CD4-positive, alpha-beta memory T cell (primary cell): ENCODE data around the gene NIN. TPM values are rescaled to one million over a fixed set of nuclear protein-coding genes. Genes with fewer than 3 reads are reported as not detected.

Experiments used
- CTCF ChIA-PET: fragments of 350-600 bp; sonication (Branson Sonifier 250); formaldehyde crosslinking; loops from one replicate; lab custom pipeline; 2021; ENCODE audit warnings: inconsistent platforms; ENCODE audit not compliant: partially characterized antibody; lab: Charles Lee
- POLR2A ChIA-PET: fragments of 350-600 bp; sonication (Branson Sonifier 250); formaldehyde crosslinking; loops from one replicate; lab custom pipeline; 2021; ENCODE audit not compliant: partially characterized antibody; lab: Charles Lee
- DNase-seq, 5 donors: peaks; one replicate each; pipeline versions ENCODE4 v3.0.0 to v3.0.0-alpha.2; 2020 to 2022; ENCODE audit warnings: mixed read lengths in 1 of 5
- H3K27ac ChIP-seq: one replicate; pipeline ENCODE4 v1.7.0; 2013; ENCODE audit warnings: low read depth, low read length
- H3K27me3 ChIP-seq: 2 replicates; pipeline ENCODE4 v1.7.0; 2013; ENCODE audit warnings: mild to moderate bottlenecking, low read length, moderate library complexity; ENCODE audit not compliant: insufficient read depth
- H3K36me3 ChIP-seq: 2 replicates; pipeline ENCODE4 v1.7.0; 2013; ENCODE audit warnings: mild to moderate bottlenecking, low read length, moderate library complexity; ENCODE audit not compliant: insufficient read depth
- H3K4me1 ChIP-seq: 2 replicates; pipeline ENCODE4 v1.7.0; 2013; ENCODE audit warnings: mild to moderate bottlenecking, low read length, moderate library complexity; ENCODE audit not compliant: insufficient read depth
- H3K4me3 ChIP-seq, 2 donors: one replicate each; pipeline ENCODE4 v1.7.0; 2013; ENCODE audit warnings: low read length in 2 of 2, mild to moderate bottlenecking in 1 of 2
- H3K9me3 ChIP-seq, 2 donors: one replicate each; pipeline ENCODE4 v1.7.0; 2013; ENCODE audit warnings: low read length in 2 of 2, control low read depth in 1 of 2; ENCODE audit not compliant: control insufficient read depth in 1 of 2
- H3K27ac Mint-ChIP-seq, 7 donors: one replicate each; pipeline ENCODE4 v1.8.0; 2020 to 2021; ENCODE audit warnings: mixed read lengths in 7 of 7, mild to moderate bottlenecking in 6 of 7, inconsistent platforms in 3 of 7, moderate library complexity in 3 of 7
- H3K27me3 Mint-ChIP-seq, 2 donors: one replicate each; pipeline ENCODE4 v1.8.0; 2020 to 2021; ENCODE audit warnings: mixed read lengths in 2 of 2
- H3K36me3 Mint-ChIP-seq, 2 donors: one replicate each; pipeline ENCODE4 v1.8.0; 2020 to 2021; ENCODE audit warnings: mixed read lengths in 2 of 2, inconsistent platforms in 1 of 2, mild to moderate bottlenecking in 1 of 2
- H3K4me1 Mint-ChIP-seq, 4 donors: one replicate each; pipeline ENCODE4 v1.8.0; 2020 to 2021; ENCODE audit warnings: mixed read lengths in 4 of 4, mild to moderate bottlenecking in 1 of 4
- H3K4me3 Mint-ChIP-seq, 8 donors: one replicate each; pipeline ENCODE4 v1.8.0; 2020 to 2021; ENCODE audit warnings: mixed read lengths in 8 of 8, mild to moderate bottlenecking in 7 of 8, moderate library complexity in 6 of 8, inconsistent platforms in 3 of 8
- H3K9me3 Mint-ChIP-seq, 8 donors: one replicate each; pipeline ENCODE4 v1.8.0; 2020 to 2021; ENCODE audit warnings: mixed read lengths in 8 of 8, mild to moderate bottlenecking in 5 of 8, inconsistent platforms in 3 of 8, moderate library complexity in 1 of 8
- intact Hi-C: fragments of 100-400 bp; cut with micrococcal nuclease; formaldehyde crosslinking; loops from one replicate; pipeline ENCODE4 v1.15.1; 2023
- polyA plus RNA-seq, 2 donors: library from polyadenylated mRNA; unstranded; fragments of 300-500 nt; fragmentation: Illumina TruSeq; gene quantifications; one replicate each; pipeline ENCODE4 v1.2.3, GENCODE V29; 2021
- total RNA-seq, 2 experiments: library from RNA; stranded (reverse); gene quantifications; one replicate each; pipeline ENCODE4 v1.2.3, GENCODE V29; 2021

Gene NIN
- total and polyA plus RNA-seq, 4 experiments from 2014 or later = 8.5 to 102 (median 74.9) TPM

DNA sequence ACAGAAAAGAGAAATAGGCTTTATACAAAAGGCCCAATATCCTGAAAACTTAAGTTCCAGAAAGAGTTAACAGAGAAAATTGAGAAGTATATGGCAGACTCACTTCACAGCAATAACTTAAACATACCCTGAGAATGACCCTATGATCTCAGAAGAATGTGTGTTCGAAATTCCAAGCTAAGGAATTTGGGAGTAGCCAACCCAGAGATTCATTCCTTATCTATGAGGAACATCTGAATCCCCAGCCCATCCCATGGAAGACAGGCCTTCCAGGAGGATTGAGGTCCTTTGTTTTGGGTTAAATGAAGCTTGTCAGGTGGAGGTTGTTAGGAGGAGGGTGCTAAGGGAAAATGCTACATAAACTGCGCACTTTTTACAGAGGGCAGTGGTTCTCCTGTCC, 155.4 kb downstream of the NIN start:
- Histone ChIP-seq H3K4me1 (no peaks in the 10 kb centered on the region), H3K27me3 (no peaks in the 10 kb centered on the region), H3K9me3 (no peaks in the 10 kb centered on the region), H3K36me3 (no peaks in the 10 kb centered on the region), H3K27ac (no peak overlapping the region), H3K4me3 (no peak overlapping the region)
- no peak for DNase-seq
- Mint-ChIP-seq H3K4me1 (peaks cover 5 to 8% (median 7%) of the 10 kb centered on the region in 4 donors), H3K27me3 (no peaks in the 10 kb centered on the region), H3K36me3 (no peaks in the 10 kb centered on the region), H3K27ac (no peak overlapping the region), H3K9me3 (no peaks in the 10 kb centered on the region), H3K4me3 (no peak overlapping the region)
- ChIA-PET POLR2A (no interaction called here), CTCF (interaction anchor here (1.1 kb wide), 1 partner anchor 185 kb away, joined by 3 read pairs; no protein-coding TSS in a partner anchor)
- intact Hi-C loops = no loop called here

- Mint-ChIP-seq H3K36me3 (peaks cover 0 to 6% of the 10 kb centered on the region in 2 donors), H3K27me3 (no peaks in the 10 kb centered on the region), H3K9me3 (peaks cover 0 to 1% (median 0%) of the 10 kb centered on the region in 8 donors), H3K27ac (no peak overlapping the region), H3K4me3 (peak overlapping the region in 1 of 8 donors; percentile 43), H3K4me1 (peaks cover 9 to 14% (median 13%) of the 10 kb centered on the region in 4 donors)
- ChIA-PET POLR2A (no interaction called here), CTCF (interaction anchor here (0.8 kb wide), 1 partner anchor 44 kb away, joined by 3 read pairs; no protein-coding TSS in a partner anchor)
- no peak for DNase-seq
- Histone ChIP-seq H3K36me3 (no peaks in the 10 kb centered on the region), H3K9me3 (no peaks in the 10 kb centered on the region), H3K4me1 (peaks cover 19% of the 10 kb centered on the region), H3K27ac (no peak overlapping the region), H3K27me3 (no peaks in the 10 kb centered on the region), H3K4me3 (no peak overlapping the region)
- intact Hi-C loops = no loop called here
These were observed 160.1 kb downstream of the NIN start for GRCh38 chr14:50670866-50671256.

GRCh38 chr14:50670196-50670865, 160.6 kb downstream of the NIN start:
- no peak for DNase-seq
- intact Hi-C loops = no loop called here
- ChIA-PET POLR2A (no interaction called here), CTCF (no interaction called here)
- Mint-ChIP-seq H3K36me3 (peaks cover 0 to 6% of the 10 kb centered on the region in 2 donors), H3K27me3 (no peaks in the 10 kb centered on the region), H3K27ac (no peak overlapping the region), H3K9me3 (peaks cover 0 to 1% (median 0%) of the 10 kb centered on the region in 8 donors), H3K4me1 (peaks cover 9 to 14% (median 13%) of the 10 kb centered on the region in 4 donors), H3K4me3 (no peak overlapping the region)
- H3K9me3 ChIP-seq = no peaks in the 10 kb centered on the region
- peaks cover 19% of the 10 kb centered on the region for H3K4me1 ChIP-seq
- H3K4me3 ChIP-seq = no peak overlapping the region
- no peaks in the 10 kb centered on the region for H3K36me3 ChIP-seq
- H3K27ac ChIP-seq = no peak overlapping the region
- H3K27me3 ChIP-seq = no peaks in the 10 kb centered on the region

Other genes with a start within 250 kb of the NIN start
- 10 to 100 TPM; 13.9 to 14.5 TPM for gene SAV1, start 162.9 kb downstream of the NIN start, total RNA-seq
- gene SAV1, start 162.9 kb downstream of the NIN start, polyA plus RNA-seq = 10 to 100 TPM; 13.3 to 14.1 TPM
- not detected for gene ABHD12B, start 40.9 kb upstream of the NIN start, total RNA-seq
- gene ABHD12B, start 40.9 kb upstream of the NIN start, polyA plus RNA-seq = not detected
- under 1 TPM; 0.61 to 0.72 TPM for gene PYGL, start 113.3 kb upstream of the NIN start, total RNA-seq
- not detected for gene PYGL, start 113.3 kb upstream of the NIN start, polyA plus RNA-seq